ENCODE results near the gene TMED6. TPM values are rescaled to one million over a fixed set of nuclear protein-coding genes. Genes with fewer than 3 reads are reported as not detected.

Gene TMED6
- polyA plus RNA-seq, 3 donors = 0.29 TPM; not detected in 2

DNA sequence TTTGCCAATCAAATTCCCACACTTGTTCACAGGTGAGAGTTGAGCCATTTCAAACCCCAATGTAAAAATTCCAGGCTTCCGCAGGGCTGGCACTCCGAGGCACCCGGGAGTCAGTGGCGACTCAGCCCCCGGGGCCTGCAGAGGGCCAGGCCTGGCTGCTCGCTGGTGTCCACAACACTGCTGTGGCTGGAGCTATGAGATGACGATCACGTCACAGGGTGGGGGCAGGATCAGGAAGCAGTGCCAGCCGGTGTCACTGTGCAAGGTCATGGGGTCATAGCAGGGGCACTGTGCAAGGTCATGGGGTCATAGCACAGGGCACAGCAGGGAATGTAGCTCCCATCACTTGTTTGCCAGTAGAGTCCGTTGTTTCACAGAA, 32.7 kb downstream of the TMED6 start:
- Histone ChIP-seq H3K79me2 (ENCODE audit: insufficient read depth, low read length) (peaks cover 50% of the 10 kb centered on the region), H4K20me1 (ENCODE audit: insufficient read depth, low read length) (peaks cover 89% of the 10 kb centered on the region)

DNA sequence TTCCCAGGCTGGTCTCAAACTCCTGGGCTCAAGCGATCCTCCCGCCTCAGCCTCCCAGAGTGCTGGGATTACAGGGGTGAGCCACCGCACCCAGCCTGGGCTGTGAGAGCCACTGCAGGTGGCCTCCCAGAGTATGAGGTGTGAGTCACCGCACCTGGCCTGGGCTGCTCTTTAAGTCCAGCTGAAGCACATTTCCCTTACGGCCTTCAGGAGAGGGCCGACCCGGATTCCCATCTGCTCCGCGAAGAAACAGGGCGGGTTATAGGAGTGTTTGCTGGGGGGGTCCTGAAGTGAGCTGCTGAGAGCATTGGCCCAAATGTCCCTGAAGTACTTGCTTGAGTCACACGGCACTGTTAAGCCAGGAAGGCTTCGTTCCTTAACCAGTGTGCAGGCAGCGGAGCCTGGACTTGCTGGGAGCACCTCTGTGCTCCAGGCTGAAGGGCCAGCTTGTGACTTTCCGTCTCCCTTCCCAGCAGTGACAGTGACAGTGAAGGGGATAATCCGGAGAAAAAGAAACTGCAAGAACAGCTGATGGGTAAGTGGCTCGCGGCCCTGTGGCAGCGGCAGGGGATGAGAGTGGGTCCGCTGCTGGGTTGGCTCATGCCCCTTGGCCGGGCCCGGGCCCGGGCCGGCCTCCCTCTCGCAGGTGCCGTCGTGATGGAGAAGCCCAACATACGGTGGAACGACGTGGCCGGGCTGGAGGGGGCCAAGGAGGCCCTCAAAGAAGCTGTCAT, 33.2 kb downstream of the TMED6 start:
- Histone ChIP-seq H3K27me3 (ENCODE audit: control insufficient read depth in 2 of 2, insufficient read depth in 2 of 2, low read length in 2 of 2) (no peaks in the 10 kb centered on the region), H3K27ac (ENCODE audit: low read depth in 1 of 2, low read length in 2 of 2) (no peak overlapping the region), H3K4me3 (replicated peaks in 1 of 3; ENCODE audit: low read depth in 2 of 3, low read length in 3 of 3) (no peak overlapping the region), H3K9me3 (replicated peaks in 1 of 2; ENCODE audit: control insufficient read depth in 1 of 2, insufficient read depth in 1 of 2, low read length in 2 of 2) (no peaks in the 10 kb centered on the region), H3K4me2 (replicated peaks; ENCODE audit: extremely low read depth, low read length, poor library complexity, severe bottlenecking) (no peak overlapping the region), H3K79me2 (ENCODE audit: insufficient read depth, low read length) (peaks cover 51% of the 10 kb centered on the region), H3K36me3 (replicated peaks in 1 of 2; ENCODE audit: control insufficient read depth in 1 of 2, insufficient read depth in 2 of 2, low read length in 2 of 2) (peaks cover 85 to 100% of the 10 kb centered on the region in 2 donors), H3K4me1 (ENCODE audit: control insufficient read depth in 1 of 2, insufficient read depth in 2 of 2, low read length in 2 of 2) (no peaks in the 10 kb centered on the region), H4K20me1 (ENCODE audit: insufficient read depth, low read length) (peaks cover 89% of the 10 kb centered on the region), H2AFZ (ENCODE audit: insufficient read depth, low read depth, low read length, poor library complexity, severe bottlenecking) (no peak overlapping the region), H3K9ac (ENCODE audit: insufficient read depth, low read length, poor library complexity, severe bottlenecking) (no peak overlapping the region)
- Mint-ChIP-seq H3K27ac (peak overlapping the region in 1 of 7 donors; percentile 26), H3K9me3 (peaks cover 0 to 2% (median 0%) of the 10 kb centered on the region in 7 donors), H3K27me3 (ENCODE audit: low read depth in 3 of 3) (no peaks in the 10 kb centered on the region), H3K36me3 (peaks cover 75 to 98% of the 10 kb centered on the region in 2 donors), H3K4me1 (no peaks in the 10 kb centered on the region), H3K4me3 (no peak overlapping the region)
- WGBS (ENCODE audit: insufficient coverage) = 99% methylated on average over 27 of the region's 30 CpGs
- TF ChIP-seq, protein P1, sequence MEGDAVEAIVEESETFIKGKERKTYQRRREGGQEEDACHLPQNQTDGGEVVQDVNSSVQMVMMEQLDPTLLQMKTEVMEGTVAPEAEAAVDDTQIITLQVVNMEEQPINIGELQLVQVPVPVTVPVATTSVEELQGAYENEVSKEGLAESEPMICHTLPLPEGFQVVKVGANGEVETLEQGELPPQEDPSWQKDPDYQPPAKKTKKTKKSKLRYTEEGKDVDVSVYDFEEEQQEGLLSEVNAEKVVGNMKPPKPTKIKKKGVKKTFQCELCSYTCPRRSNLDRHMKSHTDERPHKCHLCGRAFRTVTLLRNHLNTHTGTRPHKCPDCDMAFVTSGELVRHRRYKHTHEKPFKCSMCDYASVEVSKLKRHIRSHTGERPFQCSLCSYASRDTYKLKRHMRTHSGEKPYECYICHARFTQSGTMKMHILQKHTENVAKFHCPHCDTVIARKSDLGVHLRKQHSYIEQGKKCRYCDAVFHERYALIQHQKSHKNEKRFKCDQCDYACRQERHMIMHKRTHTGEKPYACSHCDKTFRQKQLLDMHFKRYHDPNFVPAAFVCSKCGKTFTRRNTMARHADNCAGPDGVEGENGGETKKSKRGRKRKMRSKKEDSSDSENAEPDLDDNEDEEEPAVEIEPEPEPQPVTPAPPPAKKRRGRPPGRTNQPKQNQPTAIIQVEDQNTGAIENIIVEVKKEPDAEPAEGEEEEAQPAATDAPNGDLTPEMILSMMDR (IDR thresholded peaks at IDR 0.05) = no peak
- intact Hi-C loops (cut with micrococcal nuclease) = loop anchor here in 1 of 2 donors (10.0 kb wide), 1 partner anchor 184 kb away; the partner anchor contains the start of genes CHTF8 and UTP4
- no peak for DNase-seq

More for the DNA sequence above, 32.7 kb downstream of the TMED6 start:
- Histone ChIP-seq H3K9me3 (replicated peaks in 1 of 2; ENCODE audit: control insufficient read depth in 1 of 2, insufficient read depth in 1 of 2, low read length in 2 of 2) (no peaks in the 10 kb centered on the region), H3K27ac (ENCODE audit: low read depth in 1 of 2, low read length in 2 of 2) (no peak overlapping the region), H3K36me3 (replicated peaks in 1 of 2; ENCODE audit: control insufficient read depth in 1 of 2, insufficient read depth in 2 of 2, low read length in 2 of 2) (peaks cover 89 to 100% of the 10 kb centered on the region in 2 donors), H3K4me2 (replicated peaks; ENCODE audit: extremely low read depth, low read length, poor library complexity, severe bottlenecking) (no peak overlapping the region), H3K27me3 (ENCODE audit: control insufficient read depth in 2 of 2, insufficient read depth in 2 of 2, low read length in 2 of 2) (no peaks in the 10 kb centered on the region), H3K4me3 (replicated peaks in 1 of 3; ENCODE audit: low read depth in 2 of 3, low read length in 3 of 3) (no peak overlapping the region), H2AFZ (ENCODE audit: insufficient read depth, low read depth, low read length, poor library complexity, severe bottlenecking) (no peak overlapping the region), H3K4me1 (ENCODE audit: control insufficient read depth in 1 of 2, insufficient read depth in 2 of 2, low read length in 2 of 2) (no peaks in the 10 kb centered on the region), H3K9ac (ENCODE audit: insufficient read depth, low read length, poor library complexity, severe bottlenecking) (no peak overlapping the region)
- H3K9me3 Mint-ChIP-seq = peaks cover 0 to 2% (median 0%) of the 10 kb centered on the region in 7 donors
- H3K36me3 Mint-ChIP-seq = peaks cover 81 to 99% of the 10 kb centered on the region in 2 donors
- H3K27ac Mint-ChIP-seq = no peak overlapping the region
- 88% methylated on average over 9 of the region's 10 CpGs for WGBS (ENCODE audit: insufficient coverage)
- no peak for DNase-seq
- H3K27me3 Mint-ChIP-seq (ENCODE audit: low read depth in 3 of 3) = no peaks in the 10 kb centered on the region
- H3K4me1 Mint-ChIP-seq = no peaks in the 10 kb centered on the region
- intact Hi-C loops (cut with micrococcal nuclease) = loop anchor here in 1 of 2 donors (10.0 kb wide), 1 partner anchor 184 kb away; the partner anchor contains the start of genes CHTF8 and UTP4
- H3K4me3 Mint-ChIP-seq = no peak overlapping the region
- TF ChIP-seq, protein P1 (IDR thresholded peaks at IDR 0.05) = no peak
